ENCODE results near the gene PRKAR2B.

Gene PRKAR2B

GRCh38 chr7:107196834-107197610 is 152.5 kb downstream of the PRKAR2B start:
- DNase-seq = no peak

- DNase-seq = peak; percentile 55
Observed at GRCh38 chr7:107201795-107202450, 157.4 kb downstream of the PRKAR2B start.

GRCh38 chr7:107203607-107204006 is 159.1 kb downstream of the PRKAR2B start:
- no peak for DNase-seq

- no peak for DNase-seq
Observed at GRCh38 chr7:107206136-107206535, 161.6 kb downstream of the PRKAR2B start.

- DNase-seq = no peak
Observed at GRCh38 chr7:107206706-107207105, 162.2 kb downstream of the PRKAR2B start.

GRCh38 chr7:107207459-107207858 is 163.0 kb downstream of the PRKAR2B start:
- no peak for DNase-seq

GRCh38 chr7:107208024-107208521 is 163.6 kb downstream of the PRKAR2B start:
- DNase-seq = no peak

- no peak for DNase-seq
Observed at GRCh38 chr7:107208563-107208962, 164.1 kb downstream of the PRKAR2B start.

GRCh38 chr7:107209565-107209964 is 165.1 kb downstream of the PRKAR2B start:
- DNase-seq = no peak

GRCh38 chr7:107210400-107210799 is 165.9 kb downstream of the PRKAR2B start:
- DNase-seq = no peak
